ENCODE data around the gene SLC13A3.

Gene SLC13A3

GRCh38 chr20:46573788-46574584 lies 77.3 kb downstream of the SLC13A3 start:
- no peak for DNase-seq

- DNase-seq = no peak
These were observed 78.0 kb downstream of the SLC13A3 start for GRCh38 chr20:46573234-46573633.

DNA sequence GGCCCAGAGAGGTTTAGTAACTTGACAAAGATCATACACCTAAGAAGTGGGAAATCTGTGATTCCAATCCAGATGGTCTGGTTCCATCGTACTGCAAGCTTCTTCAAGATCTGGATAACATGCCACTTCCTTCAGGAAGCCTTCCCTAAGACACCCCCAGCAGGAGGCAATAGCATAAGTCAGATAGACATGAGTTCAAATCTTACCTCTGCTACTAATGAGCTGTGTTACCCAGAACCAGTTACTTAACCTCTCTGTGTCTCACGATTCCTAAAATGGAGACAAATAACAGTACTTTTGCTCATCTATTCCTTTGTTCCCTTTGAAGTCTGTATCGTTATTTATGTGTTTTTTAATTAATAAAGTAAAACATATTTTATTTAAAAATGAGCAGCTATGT lies 78.5 kb downstream of the SLC13A3 start:
- DNase-seq = no peak

DNA sequence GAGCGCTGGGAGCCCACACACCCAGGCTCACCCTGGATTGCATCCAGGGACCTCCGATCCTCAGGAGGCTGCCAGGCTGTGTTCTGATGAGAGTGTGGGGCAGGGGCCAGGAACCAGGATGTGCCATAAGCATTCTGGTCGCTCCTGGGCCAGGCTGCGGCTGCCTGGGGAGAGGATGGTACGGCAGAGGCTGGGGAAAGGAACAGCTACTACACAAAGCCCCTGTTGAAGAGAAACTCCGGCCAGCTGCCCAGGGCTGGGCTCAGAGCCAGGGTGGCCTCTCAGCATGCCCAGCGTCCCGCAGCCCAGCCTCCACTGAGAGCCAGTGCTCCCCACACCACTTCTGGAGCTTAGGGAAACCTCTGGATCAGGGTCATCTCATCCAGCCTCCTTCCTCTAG lies 79.1 kb downstream of the SLC13A3 start:
- no peak for DNase-seq

- DNase-seq = no peak
These were observed 79.8 kb downstream of the SLC13A3 start for GRCh38 chr20:46571418-46571817.

GRCh38 chr20:46570956-46571355 lies 80.3 kb downstream of the SLC13A3 start:
- no peak for DNase-seq

DNA sequence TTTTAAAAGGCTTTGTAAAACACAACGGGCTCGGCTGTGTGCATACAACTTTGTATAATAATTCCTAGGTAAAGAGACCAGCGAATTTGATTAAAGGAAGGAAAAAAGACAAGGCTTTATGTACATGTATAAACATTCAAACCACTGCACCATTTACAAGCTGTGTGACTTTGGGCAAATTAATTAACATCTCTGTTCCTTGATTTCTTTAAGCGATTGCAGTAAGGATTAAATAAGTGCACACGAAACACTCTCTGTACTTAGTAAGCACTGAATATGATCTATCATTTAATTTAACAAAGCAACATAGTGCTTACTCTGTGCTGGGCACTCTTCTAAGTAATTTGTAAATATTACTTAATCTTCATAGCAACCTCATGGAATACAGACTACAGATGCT lies 81.3 kb downstream of the SLC13A3 start:
- no peak for DNase-seq

DNA sequence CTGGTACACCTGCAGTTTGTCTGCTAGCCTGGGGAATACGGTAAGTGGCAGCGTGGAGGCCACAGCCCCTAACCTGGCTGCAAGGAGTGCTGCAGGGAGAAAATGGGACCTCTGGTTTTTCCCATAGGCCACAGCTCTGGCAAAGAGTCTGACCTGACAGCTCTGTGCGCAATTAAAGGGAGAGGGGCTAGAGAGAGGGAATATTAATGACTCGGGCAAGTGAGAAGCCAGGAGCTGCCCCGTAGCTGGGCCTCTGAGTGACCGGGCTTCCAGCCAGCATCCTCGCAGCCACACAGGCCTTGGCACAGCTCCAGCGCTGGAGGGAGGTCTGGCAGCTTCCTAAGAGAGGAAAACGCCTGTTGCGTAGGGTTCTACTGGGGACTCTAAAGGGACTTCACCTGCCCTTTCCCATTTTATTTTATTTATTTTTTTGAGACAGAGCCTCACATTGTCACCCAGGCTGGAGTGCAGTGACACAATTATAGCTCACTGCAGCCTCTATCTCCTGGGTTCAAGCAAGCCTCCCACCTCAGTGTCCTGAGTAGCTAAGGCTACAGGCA lies 82.6 kb downstream of the SLC13A3 start:
- peak; percentile 78 for DNase-seq

- DNase-seq = no peak
These were observed 85.1 kb downstream of the SLC13A3 start for GRCh38 chr20:46566125-46566524.

GRCh38 chr20:46564241-46564957 lies 86.9 kb downstream of the SLC13A3 start:
- DNase-seq = no peak

DNA sequence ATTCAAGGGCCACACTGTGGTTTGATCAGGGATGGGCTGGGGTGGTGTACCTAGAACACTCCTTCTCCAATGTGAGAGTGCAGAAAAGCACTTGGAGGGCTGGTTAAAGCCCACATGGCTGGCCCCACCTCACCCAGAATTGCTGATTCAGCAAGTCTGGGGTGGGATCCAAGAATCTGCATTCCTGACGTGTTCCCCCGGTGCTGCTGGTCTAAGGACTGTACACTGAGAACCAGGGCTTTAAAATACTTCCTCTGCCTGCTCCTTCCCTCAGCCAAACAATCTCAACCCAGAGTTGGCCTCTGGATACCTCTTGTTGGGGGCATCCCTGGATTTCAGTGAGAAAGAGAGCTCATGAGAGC lies 87.4 kb downstream of the SLC13A3 start:
- DNase-seq = no peak

DNA sequence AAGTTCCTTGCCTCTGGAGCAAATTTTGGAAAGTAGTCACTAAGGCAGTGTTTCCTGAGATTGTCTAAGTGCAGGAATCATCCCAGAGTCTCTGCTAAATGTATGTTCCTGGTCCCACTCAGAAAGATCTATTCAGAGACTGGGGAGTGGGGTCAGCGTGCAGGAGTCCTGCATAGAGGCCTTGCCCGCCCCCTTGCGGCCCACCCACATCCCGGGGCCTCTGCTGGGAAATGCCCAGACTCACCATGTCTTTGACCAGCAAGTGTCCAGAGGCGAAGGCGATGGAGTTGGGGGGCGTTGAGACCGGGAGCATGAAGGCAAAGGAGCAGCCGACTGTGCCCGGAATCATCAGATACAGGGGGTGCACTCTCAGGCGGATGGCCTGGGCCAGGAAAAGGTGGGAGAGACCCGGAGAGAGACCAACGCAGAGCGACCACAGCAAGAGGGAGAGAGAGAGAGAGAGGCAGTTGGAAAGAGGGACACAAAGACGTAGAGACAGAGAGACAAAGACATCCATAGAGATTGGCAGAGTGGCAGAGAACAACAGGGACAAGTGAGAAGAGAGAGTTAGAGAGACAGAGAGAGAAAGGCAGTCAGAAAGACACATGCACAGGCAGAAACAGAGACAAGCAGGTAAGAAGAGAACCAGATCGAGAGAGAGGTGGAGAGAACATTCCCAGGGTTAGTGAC lies 87.9 kb downstream of the SLC13A3 start:
- DNase-seq = no peak

GRCh38 chr20:46562373-46563169 lies 88.7 kb downstream of the SLC13A3 start:
- no peak for DNase-seq

DNA sequence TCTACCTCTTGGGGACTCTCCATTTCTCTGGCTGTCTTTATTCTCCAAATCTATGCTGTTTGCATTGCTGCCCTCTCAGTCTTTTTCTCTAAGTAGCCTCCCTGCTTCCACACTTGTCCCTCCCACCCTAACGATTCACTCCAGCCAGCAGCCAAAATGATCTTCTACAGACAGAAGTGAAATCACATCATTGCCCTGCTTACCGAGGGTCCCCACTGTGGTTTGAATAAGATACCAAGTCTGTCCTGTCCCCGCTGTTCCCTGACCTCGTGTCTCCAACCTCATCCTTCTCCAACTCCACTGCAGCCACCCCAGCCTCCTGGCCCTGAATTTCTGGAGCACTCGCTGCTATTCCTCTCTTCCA lies 89.3 kb downstream of the SLC13A3 start:
- no peak for DNase-seq

GRCh38 chr20:46559685-46560440 lies 91.4 kb downstream of the SLC13A3 start:
- no peak for DNase-seq

- no peak for DNase-seq
These were observed 92.3 kb downstream of the SLC13A3 start for GRCh38 chr20:46559001-46559400.

DNA sequence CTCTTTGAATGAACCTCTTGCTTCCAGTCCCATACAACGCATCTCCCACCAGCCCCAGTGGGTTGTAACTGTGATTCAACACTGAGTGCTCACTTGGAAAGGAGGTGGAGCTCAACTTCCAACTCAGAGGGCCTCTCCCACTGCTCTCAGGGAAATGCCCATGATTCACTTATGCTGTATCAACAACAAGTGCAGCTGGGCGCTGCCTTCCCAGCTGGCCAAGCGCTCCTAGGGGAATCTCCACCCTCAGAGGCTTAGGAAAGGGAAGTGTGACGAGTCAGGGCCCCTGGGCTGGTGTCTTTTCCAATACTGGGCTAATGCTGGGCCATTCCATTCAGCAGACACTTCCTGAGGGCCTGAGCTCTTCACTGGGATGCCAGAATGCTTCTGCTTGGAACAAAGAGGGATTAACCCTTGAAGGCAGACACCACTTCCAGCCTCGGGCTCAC lies 92.7 kb downstream of the SLC13A3 start:
- no peak for DNase-seq

- no peak for DNase-seq
These were observed 93.9 kb downstream of the SLC13A3 start for GRCh38 chr20:46557231-46557956.

DNA sequence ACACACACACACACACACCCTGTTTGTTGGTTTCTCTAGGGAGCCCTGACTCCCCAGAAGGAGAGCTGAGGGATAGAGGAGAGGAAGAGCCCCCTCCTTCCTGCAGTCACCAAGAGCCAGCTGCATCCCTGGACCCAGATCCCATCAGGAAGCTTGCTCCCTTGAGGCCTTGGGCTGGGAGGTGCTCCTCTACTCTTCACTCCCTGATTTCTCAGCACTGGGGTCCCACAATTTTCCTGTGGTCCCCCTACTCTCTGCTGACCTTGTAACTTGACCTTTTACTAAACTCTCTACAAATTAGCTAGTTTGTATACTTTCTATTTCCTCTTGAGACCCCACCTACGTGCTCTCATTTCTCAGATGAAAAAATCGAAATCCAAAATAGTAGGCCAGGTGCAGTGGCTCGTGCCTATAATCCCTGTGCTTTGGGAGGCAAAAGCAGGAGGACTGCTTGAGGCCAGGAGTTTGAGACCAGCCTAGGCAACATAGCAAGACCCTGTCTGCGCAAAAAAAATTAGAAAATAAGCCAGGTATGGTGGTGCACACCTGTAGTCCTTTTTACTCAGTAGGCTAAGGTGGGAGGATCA lies 95.8 kb downstream of the SLC13A3 start:
- DNase-seq = no peak

DNA sequence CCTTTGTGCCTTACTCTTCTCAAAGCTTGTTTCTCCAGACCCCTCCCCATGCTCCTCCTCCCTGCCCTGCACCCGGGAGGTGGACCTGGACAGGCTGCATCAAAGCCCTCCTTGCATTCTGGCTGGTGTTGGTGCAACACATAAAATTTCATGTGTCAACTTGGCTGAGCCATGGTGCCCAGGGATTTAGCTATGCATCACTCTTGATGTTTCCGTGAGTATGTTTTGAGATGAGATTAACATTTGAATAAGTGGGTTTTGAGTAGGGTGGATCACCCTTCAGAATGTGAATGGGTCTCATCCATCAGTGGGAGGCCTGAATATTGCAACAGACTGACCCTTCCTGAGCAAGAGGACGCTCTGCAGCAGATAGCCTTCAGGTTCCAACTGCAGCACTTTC lies 96.4 kb downstream of the SLC13A3 start:
- DNase-seq = no peak

GRCh38 chr20:46553926-46554325 lies 97.3 kb downstream of the SLC13A3 start:
- DNase-seq = no peak
